HepG2 (cell line): Measurements from ENCODE around the gene LYZL6. TPM values are rescaled to one million over a fixed set of nuclear protein-coding genes. Genes with fewer than 3 reads are reported as not detected.

Experiments used
- ATAC-seq: fragments of 200-7000 bp; cut with Tn5 transposase; 3 replicates; pipeline ENCODE4 v1.9.1; 2020; ENCODE audit warnings: mild to moderate bottlenecking, moderate library complexity
- BruUV-seq: library from RNA; stranded (reverse); fragments of 400-500 nt; replicated peaks from 2 replicates; lab custom pipeline; 2021; lab: Mats Ljungman, UMichigan
- CTCF ChIA-PET: fragments of 300-600 bp; formaldehyde crosslinking; extraction: SDS; loops from one replicate; lab custom pipeline; 2021; ENCODE audit warnings: low total read pairs, inconsistent platforms, low intra/inter-chr PET ratio; lab: Yijun Ruan, JAX
- POLR2A ChIA-PET: fragments of 350-600 bp; sonication (Branson Sonifier 250); formaldehyde crosslinking; loops from one replicate; lab custom pipeline; 2020; ENCODE audit warnings: antibody characterized with exemption, inconsistent platforms; lab: Yijun Ruan, JAX
- DNase-seq: peaks from one replicate; pipeline ENCODE4 v3.0.0-alpha.2; 2015; ENCODE audit warnings: low spot score
- FAIRE-seq: peaks from 3 replicates; lab custom pipeline; 2011; peaks lifted over from hg19 to GRCh38; lab: Jason Lieb, UNC
- H2AFZ ChIP-seq: one replicate; pipeline ENCODE4 v1.6.1; 2011; ENCODE audit warnings: low read length, inconsistent platforms
- H3K27ac ChIP-seq: fragments of 300-600 bp; 3 replicates; pipeline ENCODE4 v1.8.0; 2011; ENCODE audit warnings: mixed run types, mild to moderate bottlenecking, mixed read lengths, low read length, inconsistent platforms; ENCODE audit not compliant: insufficient read depth; ENCODE audit errors: extremely low read length
- H3K27me3 ChIP-seq, 2 experiments: fragments of 200-600 bp in 1 of 2; 2 replicates in 1 of 2; 3 replicates in 1 of 2; pipeline versions ENCODE4 v1.6.0 to v1.8.0; 2011; ENCODE audit warnings: low read length in 2 of 2, mild to moderate bottlenecking in 2 of 2, moderate library complexity in 2 of 2, inconsistent platforms in 1 of 2; ENCODE audit not compliant: insufficient read depth in 2 of 2, control insufficient read depth in 1 of 2
- H3K36me3 ChIP-seq, 2 experiments: fragments of 200-600 bp in 1 of 2; replicated peaks in 1 of 2; 2 replicates in 1 of 2; 3 replicates in 1 of 2; pipeline versions ENCODE4 v1.5.1 to v1.8.0; 2011; ENCODE audit warnings: low read length in 2 of 2, inconsistent platforms in 1 of 2; ENCODE audit not compliant: insufficient read depth in 2 of 2, control insufficient read depth in 1 of 2
- H3K4me1 ChIP-seq: 2 replicates; pipeline ENCODE4 v1.5.1; 2012; ENCODE audit warnings: low read length, inconsistent platforms; ENCODE audit not compliant: insufficient read depth
- H3K4me2 ChIP-seq: 2 replicates; pipeline ENCODE4 v1.6.0; 2011; ENCODE audit warnings: low read depth, low read length, inconsistent platforms
- H3K4me3 ChIP-seq, 3 experiments: fragments of 200-600 bp in 1 of 3; sonication (generic), shearing (Covaris generic) in 1 of 3; replicated peaks in 1 of 3; 2 replicates each; pipeline ENCODE4 v1.5.1; 2011 to 2016; ENCODE audit warnings: low read length in 3 of 3, inconsistent platforms in 2 of 3, low read depth in 2 of 3, mild to moderate bottlenecking in 2 of 3, control low read depth in 1 of 3, mixed read lengths in 1 of 3; ENCODE audit not compliant: insufficient read depth in 1 of 3
- H3K79me2 ChIP-seq: one replicate; pipeline ENCODE4 v1.6.1; 2011; ENCODE audit warnings: low read length, inconsistent platforms; ENCODE audit not compliant: insufficient read depth
- H3K9ac ChIP-seq: 2 replicates; pipeline ENCODE4 v1.6.0; 2011; ENCODE audit warnings: mild to moderate bottlenecking, low read depth, low read length, inconsistent platforms; ENCODE audit not compliant: insufficient read depth
- H3K9me3 ChIP-seq: 2 replicates; pipeline ENCODE4 v1.5.1; 2012; ENCODE audit warnings: mild to moderate bottlenecking, low read length
- H4K20me1 ChIP-seq: 2 replicates; pipeline ENCODE4 v1.6.0; 2011; ENCODE audit warnings: inconsistent platforms, mild to moderate bottlenecking, low read length, moderate library complexity; ENCODE audit not compliant: insufficient read depth
- AGO1 ChIP-seq: fragments of 200-400 bp; formaldehyde crosslinking; IDR thresholded peaks from 2 replicates; pipeline ENCODE4 v1.6.1; 2017; ENCODE audit warnings: mild to moderate bottlenecking, low read depth, low read length, moderate library complexity; ENCODE audit not compliant: poor library complexity, severe bottlenecking
- HBP1 ChIP-seq: IDR thresholded peaks from 2 replicates; pipeline ENCODE4 v1.6.1; 2016; ENCODE audit warnings: low read depth, control low read depth
- LCORL ChIP-seq, 2 experiments: fragments of 450-650 bp in 1 of 2; sonication (generic) in 1 of 2; formaldehyde crosslinking in 1 of 2; IDR thresholded peaks; 2 replicates each; pipeline versions ENCODE4 v1.5.0 to v1.6.1; 2017 to 2020; ENCODE audit warnings: antibody characterized with exemption in 1 of 2, missing genetic modification reagents in 1 of 2
- MED1 ChIP-seq: sonication (generic); formaldehyde crosslinking; IDR thresholded peaks from 2 replicates; pipeline ENCODE4 v1.4.0; 2020; ENCODE audit warnings: missing genetic modification reagents
- MXI1 ChIP-seq: IDR thresholded peaks from 3 replicates; pipeline ENCODE4 v1.6.1; 2012; ENCODE audit warnings: low read depth, low read length, inconsistent platforms, borderline replicate concordance
- RBM39 ChIP-seq: fragments of 200-400 bp; formaldehyde crosslinking; IDR thresholded peaks from one replicate; pipeline ENCODE4 v1.6.1; 2018; ENCODE audit warnings: antibody characterized with exemption, mild to moderate bottlenecking, low read depth, low read length; ENCODE audit not compliant: poor library complexity, severe bottlenecking
- SKI ChIP-seq: fragments of 450-650 bp; IDR thresholded peaks from one replicate; pipeline ENCODE4 v1.6.1; 2018; ENCODE audit warnings: mild to moderate bottlenecking; ENCODE audit not compliant: partially characterized antibody
- ZNF276 ChIP-seq: sonication (generic); formaldehyde crosslinking; IDR thresholded peaks from 2 replicates; pipeline ENCODE4 v1.4.0; 2020; ENCODE audit warnings: mild to moderate bottlenecking, low read depth, missing genetic modification reagents
- ZNF589 ChIP-seq: sonication (generic); formaldehyde crosslinking; conservative IDR thresholded peaks from 2 replicates; pipeline ENCODE4 v1.8.0; 2022; ENCODE audit warnings: mild to moderate bottlenecking, moderate library complexity, missing genetic modification reagents
- WGBS: methylation state at CpG from one replicate; pipeline ENCODE4 v1.1.6; 2017; ENCODE audit warnings: low lambda C conversion rate; 5-methylcytosine and 5-hydroxymethylcytosine counted together
- in situ Hi-C: cut with HindIII; loops from 2 replicates; pipeline ENCODE4 v1.10.0; 2017; ENCODE audit warnings: low pct_unique_long_range_greater_than_20kb; ENCODE audit not compliant: extremely low pct_ligation_motif_present
- intact Hi-C: fragments of 100-400 bp; cut with micrococcal nuclease; formaldehyde crosslinking; loops from one replicate; pipeline ENCODE4 v1.10.0; 2022; ENCODE audit not compliant: unreplicated experiment
- polyA plus RNA-seq, 8 experiments: library from polyadenylated mRNA; depleted of rRNA in 3 of 8; stranded (reverse) in 7 of 8; unstranded in 1 of 8; fragments of >200 nt; fragmentation: Illumina TruSeq in 4 of 8; extraction: Trizol in 4 of 8; gene quantifications; 2 replicates each; pipeline versions ENCODE4 v1.2.1 to v1.2.3, GENCODE V29; 2011 to 2016; ENCODE audit warnings: low read depth in 4 of 8, missing spikeins in 1 of 8, mixed read lengths in 1 of 8; ENCODE audit not compliant: insufficient read depth in 1 of 8
- total RNA-seq, 5 experiments: library from RNA; depleted of rRNA; stranded (reverse); fragments of >200 nt; fragmentation: Illumina TruSeq; extraction: Trizol; gene quantifications; 2 replicates each; pipeline ENCODE4 v1.2.3, GENCODE V29; 2016; ENCODE audit warnings: low read depth in 1 of 5
- TF ChIP-seq, protein P1 (sequence below), 2 experiments: sonication (generic) in 1 of 2; formaldehyde crosslinking in 1 of 2; IDR thresholded peaks; 2 replicates each; pipeline versions ENCODE4 v1.6.1 to v1.9.0; 2014 to 2022; ENCODE audit warnings: antibody characterized with exemption in 1 of 2, borderline replicate concordance in 1 of 2, inconsistent platforms in 1 of 2, low read depth in 1 of 2, missing genetic modification reagents in 1 of 2
- TF ChIP-seq, protein P2 (sequence below): sonication (generic); formaldehyde crosslinking; conservative IDR thresholded peaks from 2 replicates; pipeline ENCODE4 v1.4.0; 2020; ENCODE audit warnings: missing genetic modification reagents

The LYZL6 gene
- total and polyA plus RNA-seq, 2 of the 13 experiments (the other 11 are each of a cell fraction or from before 2014, with no cell fraction given) = not detected

DNA sequence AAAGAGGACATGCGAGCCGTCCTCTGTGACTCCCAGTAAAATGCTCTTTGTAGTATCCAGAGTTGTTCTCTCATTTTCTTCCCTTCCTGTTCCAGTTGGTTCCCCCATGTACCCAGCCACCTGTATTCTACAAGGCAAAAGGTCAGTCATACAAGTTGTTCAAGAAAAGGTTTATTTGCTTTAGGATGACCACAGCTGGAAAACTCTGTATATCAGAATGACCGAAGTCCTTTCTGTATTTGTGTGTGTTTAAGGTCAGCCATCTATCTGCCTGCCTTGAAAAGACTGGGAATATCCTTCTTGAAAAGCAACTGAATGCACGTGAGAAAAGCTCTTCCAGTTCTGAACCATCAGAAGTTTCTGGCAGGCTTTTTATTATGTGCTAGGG, 29.4 kb upstream of the LYZL6 start:
- peak overlapping the region; percentile 85 for H3K27ac ChIP-seq
- in situ Hi-C loops = loop anchor here (5.0 to 25.0 kb wide), 4 partner anchors 34 to 514 kb away; partner anchors contain the start of gene ZNHIT3
- no peak overlapping the region for H2AFZ ChIP-seq
- WGBS = 2% methylated on average over 4 of the region's 4 CpGs
- H3K9me3 ChIP-seq = no peaks in the 10 kb centered on the region
- ATAC-seq (peak; percentile 57), FAIRE-seq (no peak), DNase-seq (peak; percentile 92)
- no peaks in the 10 kb centered on the region for H3K27me3 ChIP-seq
- ChIA-PET POLR2A (interaction anchor here (0.7 to 5.9 kb wide), 14 partner anchors 9 to 211 kb away, joined by 3 to 197 read pairs (median 8); partner anchors contain the start of genes CCL15 and CCL16), CTCF (no interaction called here)
- H4K20me1 ChIP-seq = no peaks in the 10 kb centered on the region
- H3K4me1 ChIP-seq = peaks cover 100% of the 10 kb centered on the region
- peak overlapping the region; percentile 68 for H3K4me2 ChIP-seq
- H3K9ac ChIP-seq = peak overlapping the region; percentile 48
- intact Hi-C loops = loop anchor here (1.0 kb wide), 2 partner anchors 8 to 28 kb away; partner anchors contain the start of genes CCL15 and CCL16
- no peaks in the 10 kb centered on the region for H3K36me3 ChIP-seq
- no TSS peak for BruUV-seq
- no peaks in the 10 kb centered on the region for H3K79me2 ChIP-seq
- H3K4me3 ChIP-seq = peak overlapping the region in 1 of 3 experiments; percentile 40; a peak in 1 of 6 replicates
- TF ChIP-seq SKI (no peak), ZNF589 (CRISPR knock-in tag) (0 out of 2 replicates have a peak, but pooled peaks have one; percentile 9), MED1 (CRISPR knock-in tag) (no peak), LCORL (IDR thresholded peaks at IDR 0.05) (no peak), LCORL (CRISPR knock-in tag; IDR thresholded peaks at IDR 0.05) (0 out of 2 replicates have a peak, but pooled peaks have one; percentile 0), MXI1 (no peak), ZNF276 (no peak), HBP1 (CRISPR knock-in tag) (no peak), AGO1 (no peak), RBM39 (no peak)
- TF ChIP-seq, protein P1, sequence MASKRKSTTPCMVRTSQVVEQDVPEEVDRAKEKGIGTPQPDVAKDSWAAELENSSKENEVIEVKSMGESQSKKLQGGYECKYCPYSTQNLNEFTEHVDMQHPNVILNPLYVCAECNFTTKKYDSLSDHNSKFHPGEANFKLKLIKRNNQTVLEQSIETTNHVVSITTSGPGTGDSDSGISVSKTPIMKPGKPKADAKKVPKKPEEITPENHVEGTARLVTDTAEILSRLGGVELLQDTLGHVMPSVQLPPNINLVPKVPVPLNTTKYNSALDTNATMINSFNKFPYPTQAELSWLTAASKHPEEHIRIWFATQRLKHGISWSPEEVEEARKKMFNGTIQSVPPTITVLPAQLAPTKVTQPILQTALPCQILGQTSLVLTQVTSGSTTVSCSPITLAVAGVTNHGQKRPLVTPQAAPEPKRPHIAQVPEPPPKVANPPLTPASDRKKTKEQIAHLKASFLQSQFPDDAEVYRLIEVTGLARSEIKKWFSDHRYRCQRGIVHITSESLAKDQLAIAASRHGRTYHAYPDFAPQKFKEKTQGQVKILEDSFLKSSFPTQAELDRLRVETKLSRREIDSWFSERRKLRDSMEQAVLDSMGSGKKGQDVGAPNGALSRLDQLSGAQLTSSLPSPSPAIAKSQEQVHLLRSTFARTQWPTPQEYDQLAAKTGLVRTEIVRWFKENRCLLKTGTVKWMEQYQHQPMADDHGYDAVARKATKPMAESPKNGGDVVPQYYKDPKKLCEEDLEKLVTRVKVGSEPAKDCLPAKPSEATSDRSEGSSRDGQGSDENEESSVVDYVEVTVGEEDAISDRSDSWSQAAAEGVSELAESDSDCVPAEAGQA (IDR thresholded peaks at IDR 0.05; ENCODE audit: low read depth) = no peak
- TF ChIP-seq, protein P1 (CRISPR knock-in tag; IDR thresholded peaks at IDR 0.05; ENCODE audit: borderline replicate concordance) = no peak
- TF ChIP-seq, protein P2, sequence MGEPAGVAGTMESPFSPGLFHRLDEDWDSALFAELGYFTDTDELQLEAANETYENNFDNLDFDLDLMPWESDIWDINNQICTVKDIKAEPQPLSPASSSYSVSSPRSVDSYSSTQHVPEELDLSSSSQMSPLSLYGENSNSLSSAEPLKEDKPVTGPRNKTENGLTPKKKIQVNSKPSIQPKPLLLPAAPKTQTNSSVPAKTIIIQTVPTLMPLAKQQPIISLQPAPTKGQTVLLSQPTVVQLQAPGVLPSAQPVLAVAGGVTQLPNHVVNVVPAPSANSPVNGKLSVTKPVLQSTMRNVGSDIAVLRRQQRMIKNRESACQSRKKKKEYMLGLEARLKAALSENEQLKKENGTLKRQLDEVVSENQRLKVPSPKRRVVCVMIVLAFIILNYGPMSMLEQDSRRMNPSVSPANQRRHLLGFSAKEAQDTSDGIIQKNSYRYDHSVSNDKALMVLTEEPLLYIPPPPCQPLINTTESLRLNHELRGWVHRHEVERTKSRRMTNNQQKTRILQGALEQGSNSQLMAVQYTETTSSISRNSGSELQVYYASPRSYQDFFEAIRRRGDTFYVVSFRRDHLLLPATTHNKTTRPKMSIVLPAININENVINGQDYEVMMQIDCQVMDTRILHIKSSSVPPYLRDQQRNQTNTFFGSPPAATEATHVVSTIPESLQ (CRISPR knock-in tag) = no peak
